ENCODE results near the gene TNFAIP2.

- TF ChIP-seq ZNF232 (CRISPR knock-in tag; IDR thresholded peaks at IDR 0.05) (no peak), ELF1 (tag; IDR thresholded peaks at IDR 0.05) (no peak), EZH2 (IDR thresholded peaks at IDR 0.05; ENCODE audit: borderline replicate concordance, low read depth, low read length) (no peak), CTCF (IDR thresholded peaks at IDR 0.05 in 2 of 3, conservative IDR thresholded peaks at IDR 0.05 in 1 of 3; ENCODE audit: insufficient read depth in 2 of 3, low read depth in 1 of 3, low read length in 3 of 3) (no peak), NR2F6 (CRISPR knock-in tag; IDR thresholded peaks at IDR 0.05) (no peak), KDM1A (IDR thresholded peaks at IDR 0.05) (no peak), NFATC3 (IDR thresholded peaks at IDR 0.05) (no peak), KDM4B (IDR thresholded peaks at IDR 0.05; ENCODE audit: borderline replicate concordance in 2 of 2, low read depth in 1 of 2) (no peak), SMC3 (conservative IDR thresholded peaks at IDR 0.05; ENCODE audit: insufficient read depth, low read depth, low read length) (no peak), MAFK (IDR thresholded peaks at IDR 0.05; ENCODE audit: low read length) (no peak)
- TF ChIP-seq, protein P1, sequence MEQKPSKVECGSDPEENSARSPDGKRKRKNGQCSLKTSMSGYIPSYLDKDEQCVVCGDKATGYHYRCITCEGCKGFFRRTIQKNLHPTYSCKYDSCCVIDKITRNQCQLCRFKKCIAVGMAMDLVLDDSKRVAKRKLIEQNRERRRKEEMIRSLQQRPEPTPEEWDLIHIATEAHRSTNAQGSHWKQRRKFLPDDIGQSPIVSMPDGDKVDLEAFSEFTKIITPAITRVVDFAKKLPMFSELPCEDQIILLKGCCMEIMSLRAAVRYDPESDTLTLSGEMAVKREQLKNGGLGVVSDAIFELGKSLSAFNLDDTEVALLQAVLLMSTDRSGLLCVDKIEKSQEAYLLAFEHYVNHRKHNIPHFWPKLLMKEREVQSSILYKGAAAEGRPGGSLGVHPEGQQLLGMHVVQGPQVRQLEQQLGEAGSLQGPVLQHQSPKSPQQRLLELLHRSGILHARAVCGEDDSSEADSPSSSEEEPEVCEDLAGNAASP (IDR thresholded peaks at IDR 0.05), result no peak
- TF ChIP-seq, protein P2, sequence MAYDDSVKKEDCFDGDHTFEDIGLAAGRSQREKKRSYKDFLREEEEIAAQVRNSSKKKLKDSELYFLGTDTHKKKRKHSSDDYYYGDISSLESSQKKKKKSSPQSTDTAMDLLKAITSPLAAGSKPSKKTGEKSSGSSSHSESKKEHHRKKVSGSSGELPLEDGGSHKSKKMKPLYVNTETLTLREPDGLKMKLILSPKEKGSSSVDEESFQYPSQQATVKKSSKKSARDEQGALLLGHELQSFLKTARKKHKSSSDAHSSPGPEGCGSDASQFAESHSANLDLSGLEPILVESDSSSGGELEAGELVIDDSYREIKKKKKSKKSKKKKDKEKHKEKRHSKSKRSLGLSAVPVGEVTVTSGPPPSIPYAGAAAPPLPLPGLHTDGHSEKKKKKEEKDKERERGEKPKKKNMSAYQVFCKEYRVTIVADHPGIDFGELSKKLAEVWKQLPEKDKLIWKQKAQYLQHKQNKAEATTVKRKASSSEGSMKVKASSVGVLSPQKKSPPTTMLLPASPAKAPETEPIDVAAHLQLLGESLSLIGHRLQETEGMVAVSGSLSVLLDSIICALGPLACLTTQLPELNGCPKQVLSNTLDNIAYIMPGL (CRISPR knock-in tag; IDR thresholded peaks at IDR 0.05), result no peak
These were observed 37.8 kb downstream of the TNFAIP2 start for GRCh38 chr14:103161054-103161397.

Measured in K562 (cell line).